SK-N-SH treated with all-trans-retinoic acid at 6 μM for 48 hours (cell line): ENCODE data around the gene PLBD1.

Source experiments
- CREB5 ChIP-seq: fragments of 250-450 bp; sonication (Bioruptor Pico); IDR thresholded peaks from 2 replicates; pipeline ENCODE4 v1.5.1; 2020; ENCODE audit warnings: low read depth, mild to moderate bottlenecking, moderate library complexity
- OSR1 ChIP-seq: fragments of 250-450 bp; sonication (Bioruptor Pico); IDR thresholded peaks from 2 replicates; pipeline ENCODE4 v1.8.0; 2022; ENCODE audit warnings: moderate library complexity, mild to moderate bottlenecking, inconsistent platforms
- POU6F1 ChIP-seq: fragments of 250-450 bp; sonication (Bioruptor Pico); IDR thresholded peaks from 2 replicates; pipeline ENCODE4 v1.8.0; 2021; ENCODE audit warnings: low read depth, mild to moderate bottlenecking, moderate library complexity, borderline replicate concordance
- PPARA ChIP-seq: fragments of 250-450 bp; sonication (Bioruptor Pico); IDR thresholded peaks from 2 replicates; pipeline ENCODE4 v1.5.0; 2020; ENCODE audit warnings: mild to moderate bottlenecking, borderline replicate concordance
- SNAI2 ChIP-seq: fragments of 250-450 bp; sonication (Bioruptor Pico); IDR thresholded peaks from 2 replicates; pipeline ENCODE4 v1.5.0; 2020; ENCODE audit warnings: mild to moderate bottlenecking, moderate library complexity
- TOX ChIP-seq: fragments of 250-450 bp; sonication (Bioruptor Pico); IDR thresholded peaks from 2 replicates; pipeline ENCODE4 v1.8.0; 2021; ENCODE audit warnings: mild to moderate bottlenecking, moderate library complexity, borderline replicate concordance
- ZC3H10 ChIP-seq: fragments of 250-450 bp; sonication (Bioruptor Pico); IDR thresholded peaks from 2 replicates; pipeline ENCODE4 v1.5.1; 2021; ENCODE audit warnings: mild to moderate bottlenecking, moderate library complexity
- ZFP3 ChIP-seq: fragments of 250-450 bp; sonication (Bioruptor Pico); IDR thresholded peaks from 2 replicates; pipeline ENCODE4 v1.5.0; 2020; ENCODE audit warnings: mild to moderate bottlenecking, moderate library complexity
- ZNF70 ChIP-seq: fragments of 450-650 bp; formaldehyde crosslinking; IDR thresholded peaks from 2 replicates; pipeline ENCODE4 v1.5.0; 2020; ENCODE audit warnings: mild to moderate bottlenecking, moderate library complexity
- TF ChIP-seq, protein P1 (sequence below): fragments of 250-450 bp; sonication (Bioruptor Pico); IDR thresholded peaks from 2 replicates; pipeline ENCODE4 v1.8.0; 2020; ENCODE audit warnings: mild to moderate bottlenecking, moderate library complexity, borderline replicate concordance

- TF ChIP-seq SNAI2 (CRISPR knock-in tag) (no peak), CREB5 (no peak), ZFP3 (CRISPR knock-in tag) (no peak), ZNF70 (no peak), TOX (CRISPR knock-in tag) (no peak), PPARA (CRISPR knock-in tag) (no peak), OSR1 (CRISPR knock-in tag) (no peak), POU6F1 (no peak), ZC3H10 (no peak)
- TF ChIP-seq, protein P1, sequence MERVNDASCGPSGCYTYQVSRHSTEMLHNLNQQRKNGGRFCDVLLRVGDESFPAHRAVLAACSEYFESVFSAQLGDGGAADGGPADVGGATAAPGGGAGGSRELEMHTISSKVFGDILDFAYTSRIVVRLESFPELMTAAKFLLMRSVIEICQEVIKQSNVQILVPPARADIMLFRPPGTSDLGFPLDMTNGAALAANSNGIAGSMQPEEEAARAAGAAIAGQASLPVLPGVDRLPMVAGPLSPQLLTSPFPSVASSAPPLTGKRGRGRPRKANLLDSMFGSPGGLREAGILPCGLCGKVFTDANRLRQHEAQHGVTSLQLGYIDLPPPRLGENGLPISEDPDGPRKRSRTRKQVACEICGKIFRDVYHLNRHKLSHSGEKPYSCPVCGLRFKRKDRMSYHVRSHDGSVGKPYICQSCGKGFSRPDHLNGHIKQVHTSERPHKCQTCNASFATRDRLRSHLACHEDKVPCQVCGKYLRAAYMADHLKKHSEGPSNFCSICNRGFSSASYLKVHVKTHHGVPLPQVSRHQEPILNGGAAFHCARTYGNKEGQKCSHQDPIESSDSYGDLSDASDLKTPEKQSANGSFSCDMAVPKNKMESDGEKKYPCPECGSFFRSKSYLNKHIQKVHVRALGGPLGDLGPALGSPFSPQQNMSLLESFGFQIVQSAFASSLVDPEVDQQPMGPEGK, result no peak
Measured at GRCh38 chr12:14607568-14607967, 39.9 kb upstream of the PLBD1 start.
